HepG2 (cell line): ENCODE data around the gene CIB1. TPM values are rescaled to one million over a fixed set of nuclear protein-coding genes. Genes with fewer than 3 reads are reported as not detected.

ENCODE experiments used
- PHF21A ChIP-seq: sonication (generic); formaldehyde crosslinking; IDR thresholded peaks from 2 replicates; pipeline ENCODE4 v1.5.0; 2020; ENCODE audit warnings: mild to moderate bottlenecking, missing genetic modification reagents
- ZNF749 ChIP-seq: sonication (generic); formaldehyde crosslinking; IDR thresholded peaks from 2 replicates; pipeline ENCODE4 v1.8.0; 2022; ENCODE audit warnings: mild to moderate bottlenecking, missing genetic modification reagents, moderate library complexity, borderline replicate concordance
- polyA plus RNA-seq, 8 experiments: library from polyadenylated mRNA; depleted of rRNA in 3 of 8; stranded (reverse) in 7 of 8; unstranded in 1 of 8; fragments of >200 nt; fragmentation: Illumina TruSeq in 4 of 8; extraction: Trizol in 4 of 8; gene quantifications; 2 replicates each; pipeline versions ENCODE4 v1.2.1 to v1.2.3, GENCODE V29; 2011 to 2016; ENCODE audit warnings: low read depth in 4 of 8, missing spikeins in 1 of 8, mixed read lengths in 1 of 8; ENCODE audit not compliant: insufficient read depth in 1 of 8
- total RNA-seq, 5 experiments: library from RNA; depleted of rRNA; stranded (reverse); fragments of >200 nt; fragmentation: Illumina TruSeq; extraction: Trizol; gene quantifications; 2 replicates each; pipeline ENCODE4 v1.2.3, GENCODE V29; 2016; ENCODE audit warnings: low read depth in 1 of 5
- TF ChIP-seq, protein P1 (sequence below): sonication (generic); formaldehyde crosslinking; IDR thresholded peaks from 2 replicates; pipeline ENCODE4 v1.4.0; 2020; ENCODE audit warnings: low read depth, missing genetic modification reagents
- TF ChIP-seq, protein P2 (sequence below), 2 experiments: sonication (generic) in 1 of 2; formaldehyde crosslinking in 1 of 2; IDR thresholded peaks; 2 replicates each; pipeline versions ENCODE4 v1.6.1 to v1.9.0; 2014 to 2022; ENCODE audit warnings: antibody characterized with exemption in 1 of 2, borderline replicate concordance in 1 of 2, inconsistent platforms in 1 of 2, low read depth in 1 of 2, missing genetic modification reagents in 1 of 2
- TF ChIP-seq, protein P3 (sequence below): sonication (generic); formaldehyde crosslinking; IDR thresholded peaks from 2 replicates; pipeline ENCODE4 v1.4.0; 2020; ENCODE audit warnings: missing genetic modification reagents

The CIB1 gene
- total and polyA plus RNA-seq, 2 of the 13 experiments (the other 11 are each of a cell fraction or from before 2014, with no cell fraction given), result 38.7 to 72.7 TPM

DNA sequence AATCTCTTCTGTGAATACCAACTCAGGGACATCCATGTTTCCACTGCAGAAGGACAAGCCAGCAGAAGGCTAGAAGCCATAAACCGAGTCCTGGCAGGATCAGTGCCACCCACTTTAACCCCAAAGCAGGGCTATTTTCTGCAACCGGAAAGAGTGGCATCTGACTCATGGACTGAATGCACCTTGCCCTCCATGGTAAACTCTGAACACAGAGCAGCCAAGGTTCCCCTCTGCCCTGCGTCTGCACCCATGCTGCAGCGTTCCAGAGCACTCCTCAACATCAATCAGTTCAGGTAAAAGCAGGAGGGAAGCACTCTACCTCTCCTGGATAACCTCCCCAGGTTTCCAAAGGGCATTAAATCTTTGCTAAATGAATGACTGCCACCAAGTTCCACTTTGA lies 30.9 kb upstream of the CIB1 start (continued):
- TF ChIP-seq, protein P1, sequence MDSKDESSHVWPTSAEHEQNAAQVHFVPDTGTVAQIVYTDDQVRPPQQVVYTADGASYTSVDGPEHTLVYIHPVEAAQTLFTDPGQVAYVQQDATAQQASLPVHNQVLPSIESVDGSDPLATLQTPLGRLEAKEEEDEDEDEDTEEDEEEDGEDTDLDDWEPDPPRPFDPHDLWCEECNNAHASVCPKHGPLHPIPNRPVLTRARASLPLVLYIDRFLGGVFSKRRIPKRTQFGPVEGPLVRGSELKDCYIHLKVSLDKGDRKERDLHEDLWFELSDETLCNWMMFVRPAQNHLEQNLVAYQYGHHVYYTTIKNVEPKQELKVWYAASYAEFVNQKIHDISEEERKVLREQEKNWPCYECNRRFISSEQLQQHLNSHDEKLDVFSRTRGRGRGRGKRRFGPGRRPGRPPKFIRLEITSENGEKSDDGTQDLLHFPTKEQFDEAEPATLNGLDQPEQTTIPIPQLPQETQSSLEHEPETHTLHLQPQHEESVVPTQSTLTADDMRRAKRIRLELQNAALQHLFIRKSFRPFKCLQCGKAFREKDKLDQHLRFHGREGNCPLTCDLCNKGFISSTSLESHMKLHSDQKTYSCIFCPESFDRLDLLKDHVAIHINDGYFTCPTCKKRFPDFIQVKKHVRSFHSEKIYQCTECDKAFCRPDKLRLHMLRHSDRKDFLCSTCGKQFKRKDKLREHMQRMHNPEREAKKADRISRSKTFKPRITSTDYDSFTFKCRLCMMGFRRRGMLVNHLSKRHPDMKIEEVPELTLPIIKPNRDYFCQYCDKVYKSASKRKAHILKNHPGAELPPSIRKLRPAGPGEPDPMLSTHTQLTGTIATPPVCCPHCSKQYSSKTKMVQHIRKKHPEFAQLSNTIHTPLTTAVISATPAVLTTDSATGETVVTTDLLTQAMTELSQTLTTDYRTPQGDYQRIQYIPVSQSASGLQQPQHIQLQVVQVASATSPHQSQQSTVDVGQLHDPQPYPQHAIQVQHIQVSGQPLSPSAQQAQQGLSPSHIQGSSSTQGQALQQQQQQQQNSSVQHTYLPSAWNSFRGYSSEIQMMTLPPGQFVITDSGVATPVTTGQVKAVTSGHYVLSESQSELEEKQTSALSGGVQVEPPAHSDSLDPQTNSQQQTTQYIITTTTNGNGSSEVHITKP (CRISPR knock-in tag), result no peak
- TF ChIP-seq, protein P2, sequence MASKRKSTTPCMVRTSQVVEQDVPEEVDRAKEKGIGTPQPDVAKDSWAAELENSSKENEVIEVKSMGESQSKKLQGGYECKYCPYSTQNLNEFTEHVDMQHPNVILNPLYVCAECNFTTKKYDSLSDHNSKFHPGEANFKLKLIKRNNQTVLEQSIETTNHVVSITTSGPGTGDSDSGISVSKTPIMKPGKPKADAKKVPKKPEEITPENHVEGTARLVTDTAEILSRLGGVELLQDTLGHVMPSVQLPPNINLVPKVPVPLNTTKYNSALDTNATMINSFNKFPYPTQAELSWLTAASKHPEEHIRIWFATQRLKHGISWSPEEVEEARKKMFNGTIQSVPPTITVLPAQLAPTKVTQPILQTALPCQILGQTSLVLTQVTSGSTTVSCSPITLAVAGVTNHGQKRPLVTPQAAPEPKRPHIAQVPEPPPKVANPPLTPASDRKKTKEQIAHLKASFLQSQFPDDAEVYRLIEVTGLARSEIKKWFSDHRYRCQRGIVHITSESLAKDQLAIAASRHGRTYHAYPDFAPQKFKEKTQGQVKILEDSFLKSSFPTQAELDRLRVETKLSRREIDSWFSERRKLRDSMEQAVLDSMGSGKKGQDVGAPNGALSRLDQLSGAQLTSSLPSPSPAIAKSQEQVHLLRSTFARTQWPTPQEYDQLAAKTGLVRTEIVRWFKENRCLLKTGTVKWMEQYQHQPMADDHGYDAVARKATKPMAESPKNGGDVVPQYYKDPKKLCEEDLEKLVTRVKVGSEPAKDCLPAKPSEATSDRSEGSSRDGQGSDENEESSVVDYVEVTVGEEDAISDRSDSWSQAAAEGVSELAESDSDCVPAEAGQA (IDR thresholded peaks at IDR 0.05; ENCODE audit: low read depth), result peak; percentile 37; the same call in 1 of the 2 replicates
- TF ChIP-seq, protein P2 (CRISPR knock-in tag; IDR thresholded peaks at IDR 0.05; ENCODE audit: borderline replicate concordance), result no peak
- no peak for TF ChIP-seq ZNF749 (CRISPR knock-in tag)
- TF ChIP-seq, protein P3, sequence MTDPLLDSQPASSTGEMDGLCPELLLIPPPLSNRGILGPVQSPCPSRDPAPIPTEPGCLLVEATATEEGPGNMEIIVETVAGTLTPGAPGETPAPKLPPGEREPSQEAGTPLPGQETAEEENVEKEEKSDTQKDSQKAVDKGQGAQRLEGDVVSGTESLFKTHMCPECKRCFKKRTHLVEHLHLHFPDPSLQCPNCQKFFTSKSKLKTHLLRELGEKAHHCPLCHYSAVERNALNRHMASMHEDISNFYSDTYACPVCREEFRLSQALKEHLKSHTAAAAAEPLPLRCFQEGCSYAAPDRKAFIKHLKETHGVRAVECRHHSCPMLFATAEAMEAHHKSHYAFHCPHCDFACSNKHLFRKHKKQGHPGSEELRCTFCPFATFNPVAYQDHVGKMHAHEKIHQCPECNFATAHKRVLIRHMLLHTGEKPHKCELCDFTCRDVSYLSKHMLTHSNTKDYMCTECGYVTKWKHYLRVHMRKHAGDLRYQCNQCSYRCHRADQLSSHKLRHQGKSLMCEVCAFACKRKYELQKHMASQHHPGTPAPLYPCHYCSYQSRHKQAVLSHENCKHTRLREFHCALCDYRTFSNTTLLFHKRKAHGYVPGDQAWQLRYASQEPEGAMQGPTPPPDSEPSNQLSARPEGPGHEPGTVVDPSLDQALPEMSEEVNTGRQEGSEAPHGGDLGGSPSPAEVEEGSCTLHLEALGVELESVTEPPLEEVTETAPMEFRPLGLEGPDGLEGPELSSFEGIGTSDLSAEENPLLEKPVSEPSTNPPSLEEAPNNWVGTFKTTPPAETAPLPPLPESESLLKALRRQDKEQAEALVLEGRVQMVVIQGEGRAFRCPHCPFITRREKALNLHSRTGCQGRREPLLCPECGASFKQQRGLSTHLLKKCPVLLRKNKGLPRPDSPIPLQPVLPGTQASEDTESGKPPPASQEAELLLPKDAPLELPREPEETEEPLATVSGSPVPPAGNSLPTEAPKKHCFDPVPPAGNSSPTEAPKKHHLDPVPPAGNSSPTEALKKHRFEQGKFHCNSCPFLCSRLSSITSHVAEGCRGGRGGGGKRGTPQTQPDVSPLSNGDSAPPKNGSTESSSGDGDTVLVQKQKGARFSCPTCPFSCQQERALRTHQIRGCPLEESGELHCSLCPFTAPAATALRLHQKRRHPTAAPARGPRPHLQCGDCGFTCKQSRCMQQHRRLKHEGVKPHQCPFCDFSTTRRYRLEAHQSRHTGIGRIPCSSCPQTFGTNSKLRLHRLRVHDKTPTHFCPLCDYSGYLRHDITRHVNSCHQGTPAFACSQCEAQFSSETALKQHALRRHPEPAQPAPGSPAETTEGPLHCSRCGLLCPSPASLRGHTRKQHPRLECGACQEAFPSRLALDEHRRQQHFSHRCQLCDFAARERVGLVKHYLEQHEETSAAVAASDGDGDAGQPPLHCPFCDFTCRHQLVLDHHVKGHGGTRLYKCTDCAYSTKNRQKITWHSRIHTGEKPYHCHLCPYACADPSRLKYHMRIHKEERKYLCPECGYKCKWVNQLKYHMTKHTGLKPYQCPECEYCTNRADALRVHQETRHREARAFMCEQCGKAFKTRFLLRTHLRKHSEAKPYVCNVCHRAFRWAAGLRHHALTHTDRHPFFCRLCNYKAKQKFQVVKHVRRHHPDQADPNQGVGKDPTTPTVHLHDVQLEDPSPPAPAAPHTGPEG, result 0 out of 2 replicates have a peak, but pooled peaks have one; percentile 20
- TF ChIP-seq PHF21A, result peak; percentile 8; the same call in 1 of the 2 replicates
